ENCODE data around the gene EHMT1. TPM values are rescaled to one million over a fixed set of nuclear protein-coding genes. Genes with fewer than 3 reads are reported as not detected.

EHMT1 gene
- polyA plus RNA-seq, 1 of the 3 experiments (the other 2 are of a cell fraction) = 39.5 TPM

- 92% methylated on average over 11 of the region's 11 CpGs for WGBS (ENCODE audit: low lambda C conversion rate)
- H3F3A ChIP-seq (replicated peaks; ENCODE audit: insufficient read depth) = no peaks in the 10 kb centered on the region
- H3K79me2 ChIP-seq (ENCODE audit: insufficient read depth) = peaks cover 19% of the 10 kb centered on the region
- H3K27ac ChIP-seq (ENCODE audit: low read depth in 2 of 2, low read length in 1 of 2) = no peak overlapping the region
- peaks cover 0 to 10% of the 10 kb centered on the region in 2 experiments; a peak in 1 of 4 replicates for H3K4me1 ChIP-seq (ENCODE audit: control insufficient read depth in 1 of 2, insufficient read depth in 2 of 2, low read depth in 1 of 2, low read length in 1 of 2)
- ChIA-PET POLR2A (no interaction called here), CTCF (interaction anchor here (0.8 to 1.4 kb wide), 2 partner anchors 17 to 64 kb away, joined by 3 to 4 read pairs; no protein-coding TSS in a partner anchor)
- no peak overlapping the region for H3K4me3 ChIP-seq (ENCODE audit: low read depth in 2 of 2, low read length in 1 of 2)
- no peak overlapping the region for H3K9ac ChIP-seq
- TF ChIP-seq ZBTB33 (IDR thresholded peaks at IDR 0.05; ENCODE audit: borderline replicate concordance, low read depth) = no peak
- H3K9me2 ChIP-seq = no peaks in the 10 kb centered on the region
- no peak overlapping the region for H3K4me2 ChIP-seq
- H4K20me1 ChIP-seq (ENCODE audit: insufficient read depth) = no peaks in the 10 kb centered on the region
- H3K27me3 ChIP-seq (ENCODE audit: insufficient read depth) = no peaks in the 10 kb centered on the region
- peaks cover 24 to 54% of the 10 kb centered on the region in 2 experiments for H3K36me3 ChIP-seq (replicated peaks in 1 of 2; ENCODE audit: control insufficient read depth in 1 of 2, insufficient read depth in 2 of 2, low read length in 1 of 2)
- H3K9me3 ChIP-seq = no peaks in the 10 kb centered on the region
- no peak for DNase-seq
- H2AFZ ChIP-seq (ENCODE audit: low read depth) = no peak overlapping the region
Observed at GRCh38 chr9:137759117-137759516, 140.3 kb downstream of the EHMT1 start.

- Histone ChIP-seq H3K9me2 (no peaks in the 10 kb centered on the region), H3K4me2 (no peak overlapping the region), H3K4me3 (ENCODE audit: low read depth in 2 of 2, low read length in 1 of 2) (no peak overlapping the region), H3K79me2 (ENCODE audit: insufficient read depth) (peaks cover 19% of the 10 kb centered on the region), H3K4me1 (ENCODE audit: control insufficient read depth in 1 of 2, insufficient read depth in 2 of 2, low read depth in 1 of 2, low read length in 1 of 2) (peaks cover 0 to 10% of the 10 kb centered on the region in 2 experiments; a peak in 1 of 4 replicates), H2AFZ (ENCODE audit: low read depth) (no peak overlapping the region), H3K9me3 (no peaks in the 10 kb centered on the region), H4K20me1 (ENCODE audit: insufficient read depth) (no peaks in the 10 kb centered on the region), H3F3A (replicated peaks; ENCODE audit: insufficient read depth) (no peaks in the 10 kb centered on the region), H3K36me3 (replicated peaks in 1 of 2; ENCODE audit: control insufficient read depth in 1 of 2, insufficient read depth in 2 of 2, low read length in 1 of 2) (peaks cover 24 to 58% of the 10 kb centered on the region in 2 experiments), H3K27me3 (ENCODE audit: insufficient read depth) (no peaks in the 10 kb centered on the region), H3K27ac (ENCODE audit: low read depth in 2 of 2, low read length in 1 of 2) (no peak overlapping the region), H3K9ac (no peak overlapping the region)
- ChIA-PET POLR2A (no interaction called here), CTCF (interaction anchor here (0.6 kb wide), 1 partner anchor 9 kb away, joined by 3 read pairs; no protein-coding TSS in a partner anchor)
- WGBS (ENCODE audit: low lambda C conversion rate) = 94% methylated on average over 20 of the region's 24 CpGs
- TF ChIP-seq USF1 (IDR thresholded peaks at IDR 0.05; ENCODE audit: borderline replicate concordance, low read depth) (no peak), FOSL2 (IDR thresholded peaks at IDR 0.05; ENCODE audit: borderline replicate concordance, low read depth) (no peak), TAF1 (IDR thresholded peaks at IDR 0.05; ENCODE audit: borderline replicate concordance, low read depth, low read length) (no peak), NFIC (IDR thresholded peaks at IDR 0.05; ENCODE audit: borderline replicate concordance) (no peak), YY1 (IDR thresholded peaks at IDR 0.05; ENCODE audit: low read depth) (no peak), CTCF (IDR thresholded peaks at IDR 0.05) (no peak), MEF2A (IDR thresholded peaks at IDR 0.05; ENCODE audit: borderline replicate concordance, low read depth) (no peak), FOXJ3 (CRISPR knock-in tag; IDR thresholded peaks at IDR 0.05) (no peak), ELF1 (IDR thresholded peaks at IDR 0.05) (no peak), FOXM1 (IDR thresholded peaks at IDR 0.05; ENCODE audit: low read depth) (no peak), PBX3 (IDR thresholded peaks at IDR 0.05) (no peak)
- no peak for DNase-seq
Observed at GRCh38 chr9:137759649-137760321, 141.0 kb downstream of the EHMT1 start.
